ENCODE data around the gene NME2.

GRCh38 chr17:51184124-51184523 lies 17.9 kb downstream of the NME2 start:
- no peak for TF ChIP-seq EZH2 (IDR thresholded peaks at IDR 0.05; ENCODE audit: low read length, unreplicated experiment)
- TF ChIP-seq, protein P1, sequence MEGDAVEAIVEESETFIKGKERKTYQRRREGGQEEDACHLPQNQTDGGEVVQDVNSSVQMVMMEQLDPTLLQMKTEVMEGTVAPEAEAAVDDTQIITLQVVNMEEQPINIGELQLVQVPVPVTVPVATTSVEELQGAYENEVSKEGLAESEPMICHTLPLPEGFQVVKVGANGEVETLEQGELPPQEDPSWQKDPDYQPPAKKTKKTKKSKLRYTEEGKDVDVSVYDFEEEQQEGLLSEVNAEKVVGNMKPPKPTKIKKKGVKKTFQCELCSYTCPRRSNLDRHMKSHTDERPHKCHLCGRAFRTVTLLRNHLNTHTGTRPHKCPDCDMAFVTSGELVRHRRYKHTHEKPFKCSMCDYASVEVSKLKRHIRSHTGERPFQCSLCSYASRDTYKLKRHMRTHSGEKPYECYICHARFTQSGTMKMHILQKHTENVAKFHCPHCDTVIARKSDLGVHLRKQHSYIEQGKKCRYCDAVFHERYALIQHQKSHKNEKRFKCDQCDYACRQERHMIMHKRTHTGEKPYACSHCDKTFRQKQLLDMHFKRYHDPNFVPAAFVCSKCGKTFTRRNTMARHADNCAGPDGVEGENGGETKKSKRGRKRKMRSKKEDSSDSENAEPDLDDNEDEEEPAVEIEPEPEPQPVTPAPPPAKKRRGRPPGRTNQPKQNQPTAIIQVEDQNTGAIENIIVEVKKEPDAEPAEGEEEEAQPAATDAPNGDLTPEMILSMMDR (conservative IDR thresholded peaks at IDR 0.05; ENCODE audit: low read depth, low read length): no peak
- no peak for TF ChIP-seq EZH2phosphoT487 (IDR thresholded peaks at IDR 0.05; ENCODE audit: borderline replicate concordance, low read length)

All from PC-3 (cell line).